OCI-LY7 (cell line): ENCODE data around the gene TPM4.
"Not testable (repeated sequence)": the region's sequence is repeated elsewhere in the genome, so short reads cannot be mapped to it uniquely, and the experiment has no call there.

Experiments
- CTCF ChIP-seq: fragments of 200-600 bp; sonication (generic); conservative IDR thresholded peaks from 2 replicates; pipeline ENCODE4 v1.5.1; 2014; ENCODE audit warnings: mild to moderate bottlenecking, antibody characterized with exemption, low read length, moderate library complexity, mixed read lengths
- EZH2phosphoT487 ChIP-seq: fragments of 200-600 bp; sonication (generic); IDR thresholded peaks from 2 replicates; pipeline ENCODE4 v1.6.1; 2018; ENCODE audit warnings: low read depth, borderline replicate concordance, mild to moderate bottlenecking, mixed run types, antibody characterized with exemption, low read length, moderate library complexity, mixed read lengths

- not testable (repeated sequence) for TF ChIP-seq CTCF, EZH2phosphoT487
Measured at GRCh38 chr19:16030155-16030554, 46.1 kb upstream of the TPM4 start.
